Panc1 (cell line): ENCODE measurements around the gene APOF. TPM values are rescaled to one million over a fixed set of nuclear protein-coding genes. Genes with fewer than 3 reads are reported as not detected.
A peak's percentile ranks its signal among the peaks of the same experiment; 100 is the strongest.

Experiments used
- ATAC-seq: fragments of 200-7000 bp; cut with Tn5 transposase; 2 replicates; pipeline ENCODE4 v1.9.1; 2020; ENCODE audit warnings: mild to moderate bottlenecking, moderate library complexity
- BruUV-seq: library from RNA; stranded (reverse); fragments of 400-500 nt; replicated peaks from 2 replicates; lab custom pipeline; 2021; lab: Mats Ljungman, UMichigan
- CTCF ChIA-PET: fragments of 300-600 bp; sonication (Branson Sonifier 250); formaldehyde crosslinking; loops from one replicate; lab custom pipeline; 2022; ENCODE audit warnings: antibody characterized with exemption; lab: Charles Lee
- POLR2A ChIA-PET: fragments of 300-600 bp; sonication (Branson Sonifier 250); formaldehyde crosslinking; loops from one replicate; lab custom pipeline; 2022; ENCODE audit warnings: antibody characterized with exemption; lab: Charles Lee
- DNase-seq: peaks from one replicate; pipeline ENCODE4 v3.0.0-alpha.2; 2010; ENCODE audit warnings: low read depth, low spot score
- H3K27ac ChIP-seq: 2 replicates; pipeline ENCODE4 v1.5.1; 2011; ENCODE audit warnings: mild to moderate bottlenecking, low read length, inconsistent platforms
- H3K27me3 ChIP-seq: fragments of 200-500 bp; sonication (Bioruptor generic); 2 replicates; pipeline ENCODE4 v1.6.0; 2014; ENCODE audit warnings: low read length, inconsistent platforms; ENCODE audit not compliant: control insufficient read depth, insufficient read depth
- H3K36me3 ChIP-seq: fragments of 200-500 bp; sonication (Bioruptor generic); 2 replicates; pipeline ENCODE4 v1.5.1; 2014; ENCODE audit warnings: inconsistent platforms, mild to moderate bottlenecking, low read length, moderate library complexity; ENCODE audit not compliant: control insufficient read depth, insufficient read depth
- H3K4me1 ChIP-seq: 2 replicates; pipeline ENCODE4 v1.5.1; 2011; ENCODE audit warnings: inconsistent platforms, mild to moderate bottlenecking, low read length, moderate library complexity; ENCODE audit not compliant: control insufficient read depth, insufficient read depth
- H3K4me3 ChIP-seq, 2 experiments: 2 replicates each; pipeline ENCODE4 v1.5.1; 2011 to 2012; ENCODE audit warnings: low read depth in 2 of 2, low read length in 2 of 2, mild to moderate bottlenecking in 2 of 2, inconsistent platforms in 1 of 2, moderate library complexity in 1 of 2
- H3K9me3 ChIP-seq: fragments of 200-500 bp; sonication (Bioruptor generic); 2 replicates; pipeline ENCODE4 v1.5.1; 2014; ENCODE audit warnings: low read depth, mild to moderate bottlenecking, inconsistent platforms, low read length, moderate library complexity; ENCODE audit not compliant: control insufficient read depth, insufficient read depth
- CTCF ChIP-seq: fragments of 450-650 bp; IDR thresholded peaks from 2 replicates; pipeline ENCODE4 v1.5.1; 2017; ENCODE audit warnings: mild to moderate bottlenecking
- POLR2AphosphoS5 ChIP-seq: IDR thresholded peaks from 2 replicates; pipeline ENCODE4 v1.6.1; 2012; ENCODE audit warnings: mild to moderate bottlenecking, low read depth, low read length, moderate library complexity
- SIN3A ChIP-seq: IDR thresholded peaks from 2 replicates; pipeline ENCODE4 v1.6.1; 2012; ENCODE audit warnings: low read depth, mild to moderate bottlenecking, low read length, moderate library complexity, borderline replicate concordance; ENCODE audit not compliant: insufficient read depth
- TCF7L2 ChIP-seq: IDR thresholded peaks from 2 replicates; pipeline ENCODE4 v1.6.1; 2011; ENCODE audit warnings: mild to moderate bottlenecking, low read depth, low read length, inconsistent platforms
- in situ Hi-C: cut with HindIII; loops from 2 replicates; pipeline ENCODE4 v1.10.0; 2016; ENCODE audit warnings: low sequenced_read_pairs, low pct_unique_long_range_greater_than_20kb
- intact Hi-C: fragments of 100-400 bp; cut with micrococcal nuclease; formaldehyde crosslinking; loops from one replicate; pipeline ENCODE4 v1.10.0; 2022; ENCODE audit not compliant: unreplicated experiment
- total RNA-seq: library from RNA; stranded (reverse); gene quantifications from one replicate; pipeline ENCODE4 v1.2.1, GENCODE V29; 2021; ENCODE audit not compliant: unreplicated experiment
- TF ChIP-seq, protein P1 (sequence below), 2 experiments: IDR thresholded peaks; 2 replicates each; pipeline ENCODE4 v1.6.1; 2011 to 2012; ENCODE audit warnings: low read depth in 2 of 2, control low read depth in 1 of 2, low read length in 1 of 2, mild to moderate bottlenecking in 1 of 2, moderate library complexity in 1 of 2; ENCODE audit not compliant: insufficient read depth in 1 of 2

The APOF gene
- total RNA-seq, 1 experiment from 2014 or later = 0.10 TPM

GRCh38 chr12:56333679-56334489, 28.8 kb downstream of the APOF start, which contains the start of gene PAN2:
Gene PAN2 (minus strand): TSS chr12:56334000. CDS start chr12:56333094, 906 bp downstream.
- no TSS peak for BruUV-seq
- peak; percentile 89 for DNase-seq
- TF ChIP-seq CTCF = no peak; the same call in 1 of the 2 replicates
- TF ChIP-seq POLR2AphosphoS5 = peak; percentile 94
- H3K27me3 ChIP-seq = no peaks in the 10 kb centered on the region
- peak; percentile 99 for ATAC-seq
- intact Hi-C loops (no loop called here), in situ Hi-C loops (no loop called here)
- no peaks in the 10 kb centered on the region for H3K9me3 ChIP-seq
- peak within 1 kb of the TSS; percentile 99 for H3K27ac ChIP-seq
- ChIA-PET POLR2A (interaction anchor here (0.6 to 0.9 kb wide), 2 partner anchors 33 to 103 kb away, joined by 5 to 6 read pairs; no protein-coding TSS in a partner anchor), CTCF (no interaction called here)
- peaks cover 15% of the 10 kb centered on the region; the same call in 1 of the 2 replicates for H3K4me1 ChIP-seq
- peak within 1 kb of the TSS; percentile 76 to 83 for H3K4me3 ChIP-seq
- peaks cover 3% of the 10 kb centered on the region; the same call in 1 of the 2 replicates for H3K36me3 ChIP-seq

- POLR2A ChIA-PET = interaction anchor here (0.6 to 0.9 kb wide), 2 partner anchors 33 to 103 kb away, joined by 5 to 6 read pairs; no protein-coding TSS in a partner anchor
- no peak for ATAC-seq
Observed at GRCh38 chr12:56333197-56333678, 29.4 kb downstream of the APOF start.

More at GRCh38 chr12:56333197-56333678, 29.4 kb downstream of the APOF start:
- peaks cover 3% of the 10 kb centered on the region; the same call in 1 of the 2 replicates for H3K36me3 ChIP-seq
- H3K4me3 ChIP-seq = peak overlapping the region; percentile 76 to 83
- peaks cover 15% of the 10 kb centered on the region; the same call in 1 of the 2 replicates for H3K4me1 ChIP-seq
- in situ Hi-C loops = no loop called here
- no peaks in the 10 kb centered on the region for H3K9me3 ChIP-seq
- H3K27ac ChIP-seq = peak overlapping the region; percentile 99
- BruUV-seq = TSS peak; percentile 88
- no peaks in the 10 kb centered on the region for H3K27me3 ChIP-seq
- no peak for DNase-seq
- intact Hi-C loops = no loop called here
- CTCF ChIA-PET = no interaction called here
- TF ChIP-seq SIN3A (no peak), CTCF (no peak), TCF7L2 (no peak), POLR2AphosphoS5 (no peak)
- TF ChIP-seq, protein P1, sequence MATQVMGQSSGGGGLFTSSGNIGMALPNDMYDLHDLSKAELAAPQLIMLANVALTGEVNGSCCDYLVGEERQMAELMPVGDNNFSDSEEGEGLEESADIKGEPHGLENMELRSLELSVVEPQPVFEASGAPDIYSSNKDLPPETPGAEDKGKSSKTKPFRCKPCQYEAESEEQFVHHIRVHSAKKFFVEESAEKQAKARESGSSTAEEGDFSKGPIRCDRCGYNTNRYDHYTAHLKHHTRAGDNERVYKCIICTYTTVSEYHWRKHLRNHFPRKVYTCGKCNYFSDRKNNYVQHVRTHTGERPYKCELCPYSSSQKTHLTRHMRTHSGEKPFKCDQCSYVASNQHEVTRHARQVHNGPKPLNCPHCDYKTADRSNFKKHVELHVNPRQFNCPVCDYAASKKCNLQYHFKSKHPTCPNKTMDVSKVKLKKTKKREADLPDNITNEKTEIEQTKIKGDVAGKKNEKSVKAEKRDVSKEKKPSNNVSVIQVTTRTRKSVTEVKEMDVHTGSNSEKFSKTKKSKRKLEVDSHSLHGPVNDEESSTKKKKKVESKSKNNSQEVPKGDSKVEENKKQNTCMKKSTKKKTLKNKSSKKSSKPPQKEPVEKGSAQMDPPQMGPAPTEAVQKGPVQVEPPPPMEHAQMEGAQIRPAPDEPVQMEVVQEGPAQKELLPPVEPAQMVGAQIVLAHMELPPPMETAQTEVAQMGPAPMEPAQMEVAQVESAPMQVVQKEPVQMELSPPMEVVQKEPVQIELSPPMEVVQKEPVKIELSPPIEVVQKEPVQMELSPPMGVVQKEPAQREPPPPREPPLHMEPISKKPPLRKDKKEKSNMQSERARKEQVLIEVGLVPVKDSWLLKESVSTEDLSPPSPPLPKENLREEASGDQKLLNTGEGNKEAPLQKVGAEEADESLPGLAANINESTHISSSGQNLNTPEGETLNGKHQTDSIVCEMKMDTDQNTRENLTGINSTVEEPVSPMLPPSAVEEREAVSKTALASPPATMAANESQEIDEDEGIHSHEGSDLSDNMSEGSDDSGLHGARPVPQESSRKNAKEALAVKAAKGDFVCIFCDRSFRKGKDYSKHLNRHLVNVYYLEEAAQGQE (IDR thresholded peaks at IDR 0.05; ENCODE audit: insufficient read depth in 1 of 2, low read depth in 2 of 2, low read length in 1 of 2) = no peak
